H1 (cell line): Measurements from ENCODE around the gene TNFRSF1A. TPM values are rescaled to one million over a fixed set of nuclear protein-coding genes. Genes with fewer than 3 reads are reported as not detected.

Experiments
- CTCF ChIA-PET: fragments of 300-600 bp; sonication (Branson Sonifier 250); formaldehyde crosslinking; loops from one replicate; lab custom pipeline; 2021; ENCODE audit not compliant: partially characterized antibody; lab: Charles Lee
- POLR2A ChIA-PET: fragments of 300-600 bp; sonication (Branson Sonifier 250); formaldehyde crosslinking; loops from one replicate; lab custom pipeline; 2021; ENCODE audit warnings: inconsistent platforms; ENCODE audit not compliant: partially characterized antibody; lab: Charles Lee
- DNase-seq, 2 experiments: peaks; one replicate each; pipeline versions ENCODE4 v3.0.0 to v3.0.0-alpha.2; 2010 to 2022; ENCODE audit warnings: low spot score in 2 of 2, low read depth in 1 of 2, mixed read lengths in 1 of 2
- FAIRE-seq: peaks from 2 replicates; lab custom pipeline; 2011; peaks lifted over from hg19 to GRCh38; lab: Jason Lieb, UNC
- H2AFZ ChIP-seq: 2 replicates; pipeline ENCODE4 v1.8.1; 2012; ENCODE audit warnings: low read length, inconsistent platforms
- H2AK5ac ChIP-seq: 2 replicates; pipeline ENCODE4 v1.6.1; 2013; ENCODE audit warnings: low read depth, low read length
- H2BK120ac ChIP-seq: replicated peaks from 2 replicates; pipeline ENCODE3; 2013; ENCODE audit warnings: low read depth, low read length, inconsistent platforms
- H2BK12ac ChIP-seq: 2 replicates; pipeline ENCODE4 v1.6.1; 2013; ENCODE audit warnings: low read depth, low read length
- H2BK15ac ChIP-seq: 2 replicates; pipeline ENCODE4 v1.6.1; 2013; ENCODE audit warnings: low read length
- H2BK20ac ChIP-seq: 2 replicates; pipeline ENCODE4 v1.6.1; 2013; ENCODE audit warnings: low read length
- H2BK5ac ChIP-seq: 2 replicates; pipeline ENCODE4 v1.6.1; 2013; ENCODE audit warnings: low read depth, low read length
- H3K14ac ChIP-seq: 2 replicates; pipeline ENCODE4 v1.6.1; 2013; ENCODE audit warnings: inconsistent platforms; ENCODE audit not compliant: insufficient read length
- H3K18ac ChIP-seq: 2 replicates; pipeline ENCODE4 v1.6.1; 2013; ENCODE audit warnings: low read length; ENCODE audit errors: extremely low read depth
- H3K23ac ChIP-seq: 2 replicates; pipeline ENCODE4 v1.6.1; 2013; ENCODE audit warnings: inconsistent platforms; ENCODE audit not compliant: insufficient read length
- H3K23me2 ChIP-seq: 2 replicates; pipeline ENCODE4 v1.6.1; 2013; ENCODE audit warnings: low read depth, low read length
- H3K27ac ChIP-seq: 2 replicates; pipeline ENCODE4 v1.6.1; 2011; ENCODE audit warnings: low read depth, low read length, inconsistent platforms
- H3K27me3 ChIP-seq, 4 experiments: replicated peaks in 1 of 4; 1 replicate in 1 of 4; 2 replicates in 3 of 4; pipeline versions ENCODE4 v1.6.1 to v1.8.1; 2011 to 2013; ENCODE audit warnings: low read length in 3 of 4, mild to moderate bottlenecking in 3 of 4, inconsistent platforms in 2 of 4, mixed read lengths in 2 of 4, moderate library complexity in 1 of 4; ENCODE audit not compliant: control insufficient read depth in 3 of 4, insufficient read depth in 3 of 4; ENCODE audit errors: extremely low read depth in 1 of 4
- H3K36me3 ChIP-seq, 4 experiments: 2 replicates each; pipeline versions ENCODE4 v1.6.1 to v1.8.1; 2011 to 2013; ENCODE audit warnings: mild to moderate bottlenecking in 4 of 4, low read length in 3 of 4, moderate library complexity in 2 of 4, control low read depth in 1 of 4, inconsistent platforms in 1 of 4; ENCODE audit not compliant: insufficient read depth in 4 of 4, control insufficient read depth in 2 of 4
- H3K4ac ChIP-seq: replicated peaks from 2 replicates; pipeline ENCODE3; 2013; ENCODE audit warnings: low read length, low read depth, mixed read lengths, inconsistent platforms; ENCODE audit not compliant: insufficient read length
- H3K4me1 ChIP-seq, 4 experiments: replicated peaks in 1 of 4; 1 replicate in 1 of 4; 2 replicates in 3 of 4; pipeline versions ENCODE4 v1.6.1 to v1.8.1; 2011 to 2013; ENCODE audit warnings: low read length in 3 of 4, inconsistent platforms in 2 of 4, mixed read lengths in 1 of 4; ENCODE audit not compliant: insufficient read depth in 4 of 4, control insufficient read depth in 3 of 4
- H3K4me2 ChIP-seq, 2 experiments: 2 replicates each; pipeline versions ENCODE4 v1.6.1 to v1.8.1; 2011 to 2013; ENCODE audit warnings: low read depth in 2 of 2, low read length in 2 of 2, control low read depth in 1 of 2, inconsistent platforms in 1 of 2, mild to moderate bottlenecking in 1 of 2; ENCODE audit not compliant: insufficient read depth in 1 of 2
- H3K4me3 ChIP-seq, 4 experiments: fragments of 200-600, 300-600 bp in 1 of 4; sonication (generic), shearing (Covaris generic), sonication (Bioruptor Twin) in 1 of 4; 2 replicates each; pipeline versions ENCODE4 v1.5.1 to v1.8.1; 2011 to 2016; ENCODE audit warnings: low read length in 4 of 4, low read depth in 3 of 4, control low read depth in 2 of 4, inconsistent platforms in 2 of 4, mild to moderate bottlenecking in 2 of 4, mixed read lengths in 1 of 4, moderate library complexity in 1 of 4; ENCODE audit not compliant: insufficient read depth in 2 of 4; ENCODE audit errors: extremely low read depth in 1 of 4
- H3K56ac ChIP-seq: replicated peaks from 2 replicates; pipeline ENCODE3; 2013; ENCODE audit warnings: low read depth, mild to moderate bottlenecking, mixed read lengths, low read length, inconsistent platforms; ENCODE audit not compliant: insufficient read length
- H3K79me1 ChIP-seq: 2 replicates; pipeline ENCODE4 v1.6.1; 2013; ENCODE audit warnings: low read depth, low read length, control low read depth
- H3K79me2 ChIP-seq, 2 experiments: 2 replicates each; pipeline versions ENCODE4 v1.6.1 to v1.8.1; 2012 to 2013; ENCODE audit warnings: low read length in 2 of 2, mild to moderate bottlenecking in 2 of 2, inconsistent platforms in 1 of 2; ENCODE audit not compliant: insufficient read depth in 2 of 2, control insufficient read depth in 1 of 2
- H3K9ac ChIP-seq, 4 experiments: replicated peaks in 1 of 4; 1 replicate in 1 of 4; 2 replicates in 3 of 4; pipeline versions ENCODE4 v1.6.1 to v1.8.1; 2011 to 2013; ENCODE audit warnings: low read depth in 3 of 4, low read length in 3 of 4, control low read depth in 2 of 4, mild to moderate bottlenecking in 2 of 4, moderate library complexity in 2 of 4, inconsistent platforms in 1 of 4; ENCODE audit errors: extremely low read depth in 1 of 4
- H3K9me3 ChIP-seq, 2 experiments: 2 replicates each; pipeline versions ENCODE4 v1.6.1 to v1.8.1; 2012 to 2013; ENCODE audit warnings: mild to moderate bottlenecking in 2 of 2, moderate library complexity in 2 of 2, control low read depth in 1 of 2, inconsistent platforms in 1 of 2, low read depth in 1 of 2, low read length in 1 of 2, mixed read lengths in 1 of 2; ENCODE audit not compliant: insufficient read depth in 2 of 2
- H4K20me1 ChIP-seq, 2 experiments: replicated peaks in 1 of 2; 2 replicates each; pipeline versions ENCODE3 to v1.8.1; 2011 to 2013; ENCODE audit warnings: inconsistent platforms in 2 of 2, low read length in 2 of 2, mild to moderate bottlenecking in 1 of 2; ENCODE audit not compliant: insufficient read depth in 2 of 2, control insufficient read depth in 1 of 2
- H4K5ac ChIP-seq: 2 replicates; pipeline ENCODE4 v1.6.1; 2013; ENCODE audit warnings: low read length, low read depth, mixed read lengths, inconsistent platforms; ENCODE audit not compliant: insufficient read length
- H4K8ac ChIP-seq: 2 replicates; pipeline ENCODE4 v1.8.0; 2013; ENCODE audit warnings: mild to moderate bottlenecking, moderate library complexity, low read length, inconsistent platforms; ENCODE audit not compliant: insufficient read depth; ENCODE audit errors: extremely low read depth
- H4K91ac ChIP-seq: replicated peaks from 2 replicates; pipeline ENCODE3; 2013; ENCODE audit warnings: low read length, mixed read lengths, inconsistent platforms; ENCODE audit not compliant: insufficient read length
- CTCF ChIP-seq, 3 experiments: IDR thresholded peaks; 1 replicate in 2 of 3; 2 replicates in 1 of 3; pipeline versions ENCODE4 v1.5.1 to v1.6.1; 2011; ENCODE audit warnings: low read length in 3 of 3, mild to moderate bottlenecking in 3 of 3, inconsistent platforms in 2 of 3, low read depth in 1 of 3, moderate library complexity in 1 of 3; ENCODE audit not compliant: insufficient read depth in 1 of 3; ENCODE audit errors: control extremely low read depth in 1 of 3
- POLR2AphosphoS5 ChIP-seq: IDR thresholded peaks from 2 replicates; pipeline ENCODE4 v1.6.1; 2011; ENCODE audit warnings: low read depth, low read length
- RAD21 ChIP-seq, 2 experiments: IDR thresholded peaks in 1 of 2; conservative IDR thresholded peaks in 1 of 2; 2 replicates each; pipeline ENCODE4 v1.6.1; 2011; ENCODE audit warnings: low read depth in 2 of 2, low read length in 2 of 2, improper control_type of control experiment in 1 of 2, inconsistent platforms in 1 of 2, mild to moderate bottlenecking in 1 of 2, moderate library complexity in 1 of 2
- SIN3A ChIP-seq, 2 experiments: IDR thresholded peaks in 1 of 2; conservative IDR thresholded peaks in 1 of 2; 2 replicates each; pipeline ENCODE4 v1.6.1; 2011 to 2012; ENCODE audit warnings: low read length in 2 of 2, improper control_type of control experiment in 1 of 2, low read depth in 1 of 2, mild to moderate bottlenecking in 1 of 2
- SP1 ChIP-seq: IDR thresholded peaks from 2 replicates; pipeline ENCODE4 v1.6.1; 2011; ENCODE audit warnings: low read depth, low read length
- SRF ChIP-seq: IDR thresholded peaks from 2 replicates; pipeline ENCODE4 v1.6.1; 2011; ENCODE audit warnings: mild to moderate bottlenecking, low read depth, low read length, moderate library complexity
- TBP ChIP-seq: IDR thresholded peaks from 2 replicates; pipeline ENCODE4 v1.6.1; 2011; ENCODE audit warnings: low read depth, low read length, improper control_type of control experiment
- WGBS, 2 experiments: shearing (Covaris generic) in 1 of 2; methylation state at CpG; one replicate each; pipeline versions ENCODE4 v1.1.6 to v1.1.7; 2013 to 2015; ENCODE audit warnings: low lambda C conversion rate in 2 of 2, mixed read lengths in 2 of 2, inconsistent platforms in 1 of 2, low coverage in 1 of 2, missing lambda C conversion rate in 1 of 2; ENCODE audit not compliant: insufficient replicate concordance in 2 of 2, insufficient coverage in 1 of 2, insufficient read length in 1 of 2; ENCODE audit errors: extremely low coverage in 1 of 2, missing lambda C conversion rate in 1 of 2; 5-methylcytosine and 5-hydroxymethylcytosine counted together
- polyA plus RNA-seq, 7 experiments: library from polyadenylated mRNA; depleted of rRNA in 3 of 7; stranded (reverse) in 5 of 7; unstranded in 2 of 7; fragments of >200 nt in 5 of 7; fragments of 200-250 nt in 2 of 7; gene quantifications; 1 replicate in 5 of 7; 2 replicates in 1 of 7; 4 replicates in 1 of 7; pipeline versions ENCODE4 v1.2.1 to v1.2.3, GENCODE V29; 2011 to 2013; ENCODE audit warnings: missing spikeins in 2 of 7, mixed read lengths in 2 of 7
- total RNA-seq: library from RNA; stranded (reverse); fragmentation: NEBNext Ultra II Directional; extraction: Animal tissue kit (Norgen Biotek cat#: 25700); gene quantifications from 2 replicates; pipeline ENCODE4 v1.2.1, GENCODE V29; 2021

TNFRSF1A gene
- total and polyA plus RNA-seq, 2 of the 8 experiments (the other 6 are each of a cell fraction or from before 2014, with no cell fraction given) = 28.7 to 42.1 TPM

GRCh38 chr12:6326316-6327228 lies 15.3 kb downstream of the TNFRSF1A start:
- Histone ChIP-seq H3K56ac (no peak overlapping the region), H3K14ac (no peak overlapping the region), H3K4ac (peak overlapping the region; percentile 88), H3K23me2 (peaks cover 4% of the 10 kb centered on the region; the same call in 1 of the 2 replicates), H2BK5ac (0 out of 2 replicates have a peak overlapping the region, but pooled peaks have one; percentile 82), H3K4me3 (no peak overlapping the region), H3K18ac (peak overlapping the region; percentile 80), H3K23ac (no peak overlapping the region), H3K79me2 (no peaks in the 10 kb centered on the region), H3K27me3 (no peaks in the 10 kb centered on the region), H3K27ac (no peak overlapping the region), H3K9ac (no peak overlapping the region), H2BK12ac (peak overlapping the region; percentile 90; the same call in 1 of the 2 replicates), H2BK120ac (no peak overlapping the region), H4K91ac (peak overlapping the region; percentile 89), H3K4me2 (no peak overlapping the region), H2BK15ac (peak overlapping the region; percentile 90), H4K20me1 (no peaks in the 10 kb centered on the region), H3K36me3 (peaks cover 5 to 27% (median 17%) of the 10 kb centered on the region in 4 experiments; a peak in 4 of 8 replicates), H4K8ac (no peak overlapping the region; the same call in 1 of the 2 replicates), H3K4me1 (peaks cover 13 to 52% (median 34%) of the 10 kb centered on the region in 4 experiments), H3K9me3 (no peaks in the 10 kb centered on the region), H2AK5ac (peak overlapping the region; percentile 98), H2AFZ (no peak overlapping the region), H2BK20ac (0 out of 2 replicates have a peak overlapping the region, but pooled peaks have one; percentile 51), H4K5ac (peak overlapping the region; percentile 15), H3K79me1 (no peaks in the 10 kb centered on the region; the same call in 1 of the 2 replicates)
- DNase-seq (peak in 1 of 2 experiments; percentile 75), FAIRE-seq (no peak)
- TF ChIP-seq TBP (0 out of 2 replicates have a peak, but pooled peaks have one; percentile 33), RAD21 (IDR thresholded peaks at IDR 0.05 in 1 of 2, conservative IDR thresholded peaks at IDR 0.05 in 1 of 2; ENCODE audit: low read depth in 2 of 2, low read length in 2 of 2) (peak; percentile 86 to 91), CTCF (IDR thresholded peaks at IDR 0.05; ENCODE audit: control extremely low read depth in 1 of 3, insufficient read depth in 1 of 3, low read depth in 1 of 3, low read length in 3 of 3) (peak; percentile 67 to 79 (median 78)), SRF (no peak), POLR2AphosphoS5 (no peak), SIN3A (conservative IDR thresholded peaks at IDR 0.05 in 1 of 2, IDR thresholded peaks at IDR 0.05 in 1 of 2; ENCODE audit: low read depth in 1 of 2, low read length in 2 of 2) (0 out of 4 replicates have a peak, but pooled peaks of 1 of the 2 experiments have one; percentile 39), SP1 (no peak)
- WGBS, 2 experiments = 74% methylated on average over 21 of the region's 21 CpGs; no CpG with 5 or more reads in 1 of the 2 experiments
- CTCF ChIA-PET = interaction anchor here (0.6 to 7.8 kb wide), 48 partner anchors 11 to 254 kb away, joined by 3 to 109 read pairs (median 4); partner anchors contain the start of genes LTBR, SCNN1A, TNFRSF1A and VAMP1
- POLR2A ChIA-PET = interaction anchor here (0.6 to 17.5 kb wide), 19 partner anchors 15 to 286 kb away, joined by 3 to 286 read pairs (median 5); partner anchors contain the start of genes GAPDH, LTBR, SCNN1A and TAPBPL
